ENCODE results near the gene NOL12. TPM values are rescaled to one million over a fixed set of nuclear protein-coding genes. Genes with fewer than 3 reads are reported as not detected.

The NOL12 gene
- total RNA-seq, 1 donor from 2014 or later, result 23.0 TPM

- peak; percentile 4 to 7 for ATAC-seq
- H3K9me3 ChIP-seq, result no peaks in the 10 kb centered on the region
- no peak for TF ChIP-seq CTCF (IDR thresholded peaks at IDR 0.05)
- DNase-seq, result no peak
- H3K4me1 ChIP-seq, result peaks cover 73% of the 10 kb centered on the region
- H3K27ac ChIP-seq, result peak overlapping the region; percentile 71
- peak overlapping the region; percentile 67 for H3K4me3 ChIP-seq
- H3K27me3 ChIP-seq (ENCODE audit: low read depth), result no peaks in the 10 kb centered on the region
- peaks cover 14% of the 10 kb centered on the region for H3K36me3 ChIP-seq
- intact Hi-C loops (cut with DNase I), result no loop called here
Observed at GRCh38 chr22:37639771-37640590, 46.2 kb upstream of the NOL12 start.

- TF ChIP-seq CTCF (IDR thresholded peaks at IDR 0.05), result no peak
- Histone ChIP-seq H3K36me3 (peaks cover 22% of the 10 kb centered on the region), H3K4me1 (peaks cover 64% of the 10 kb centered on the region), H3K9me3 (no peaks in the 10 kb centered on the region), H3K27me3 (ENCODE audit: low read depth) (no peaks in the 10 kb centered on the region), H3K27ac (peak overlapping the region; percentile 71), H3K4me3 (peak overlapping the region; percentile 67)
- intact Hi-C loops (cut with DNase I), result no loop called here
- DNase-seq (no peak), ATAC-seq (peak in 1 of 2 donors; percentile 2)
Observed at GRCh38 chr22:37640591-37641560, 45.3 kb upstream of the NOL12 start.

GRCh38 chr22:37641561-37641949, 44.6 kb upstream of the NOL12 start:
- no peak for ATAC-seq
- Histone ChIP-seq H3K27me3 (ENCODE audit: low read depth) (no peaks in the 10 kb centered on the region), H3K4me3 (peak overlapping the region; percentile 67), H3K4me1 (peaks cover 58% of the 10 kb centered on the region), H3K9me3 (no peaks in the 10 kb centered on the region), H3K27ac (no peak overlapping the region), H3K36me3 (peaks cover 22% of the 10 kb centered on the region)
- TF ChIP-seq CTCF (IDR thresholded peaks at IDR 0.05), result no peak
- no peak for DNase-seq
- intact Hi-C loops (cut with DNase I), result no loop called here

GRCh38 chr22:37643225-37643847, 42.8 kb upstream of the NOL12 start:
- ATAC-seq (peak; percentile 82 to 83), DNase-seq (peak; percentile 90)
- Histone ChIP-seq H3K27me3 (ENCODE audit: low read depth) (no peaks in the 10 kb centered on the region), H3K27ac (no peak overlapping the region), H3K36me3 (peaks cover 35% of the 10 kb centered on the region), H3K9me3 (no peaks in the 10 kb centered on the region), H3K4me1 (peaks cover 42% of the 10 kb centered on the region), H3K4me3 (no peak overlapping the region)
- peak; percentile 96 for TF ChIP-seq CTCF (IDR thresholded peaks at IDR 0.05)
- intact Hi-C loops (cut with DNase I), result no loop called here

GRCh38 chr22:37647317-37647716, 38.8 kb upstream of the NOL12 start:
- H3K4me1 ChIP-seq, result peaks cover 7% of the 10 kb centered on the region
- no peak for TF ChIP-seq CTCF (IDR thresholded peaks at IDR 0.05)
- DNase-seq, result no peak
- H3K27ac ChIP-seq, result no peak overlapping the region
- H3K27me3 ChIP-seq (ENCODE audit: low read depth), result no peaks in the 10 kb centered on the region
- no peak overlapping the region for H3K4me3 ChIP-seq
- ATAC-seq, result no peak
- peaks cover 74% of the 10 kb centered on the region for H3K36me3 ChIP-seq
- H3K9me3 ChIP-seq, result no peaks in the 10 kb centered on the region
- intact Hi-C loops (cut with DNase I), result no loop called here
